HEK293 (cell line): ENCODE measurements around the gene ZNF175.

ENCODE experiments used
- CTCF ChIP-seq: fragments of 450-650 bp; formaldehyde crosslinking; IDR thresholded peaks from 2 replicates; pipeline ENCODE4 v1.5.1; 2016; ENCODE audit warnings: missing biosample characterization, missing genetic modification characterization
- ZBTB10 ChIP-seq: fragments of 450-650 bp; formaldehyde crosslinking; IDR thresholded peaks from 2 replicates; pipeline ENCODE4 v1.5.1; 2016; ENCODE audit warnings: missing biosample characterization, missing genetic modification characterization
- ZFP41 ChIP-seq: fragments of 450-650 bp; formaldehyde crosslinking; IDR thresholded peaks from 2 replicates; pipeline ENCODE4 v1.5.1; 2016; ENCODE audit warnings: missing biosample characterization, missing genetic modification characterization, borderline replicate concordance
- ZNF423 ChIP-seq: fragments of 450-650 bp; formaldehyde crosslinking; IDR thresholded peaks from 2 replicates; pipeline ENCODE4 v1.5.1; 2016; ENCODE audit warnings: missing biosample characterization, missing genetic modification characterization
- ZNF449 ChIP-seq: fragments of 450-650 bp; formaldehyde crosslinking; IDR thresholded peaks from 2 replicates; pipeline ENCODE4 v1.5.1; 2017; ENCODE audit warnings: missing biosample characterization, mild to moderate bottlenecking, missing genetic modification characterization, moderate library complexity
- ZNF585B ChIP-seq: fragments of 450-650 bp; formaldehyde crosslinking; IDR thresholded peaks from 2 replicates; pipeline ENCODE4 v1.5.1; 2016; ENCODE audit warnings: missing biosample characterization, missing genetic modification characterization

- TF ChIP-seq CTCF (tag by site-specific recombination) (no peak), ZFP41 (tag by site-specific recombination) (no peak), ZNF585B (tag by site-specific recombination) (no peak), ZNF449 (tag by site-specific recombination) (no peak), ZBTB10 (tag by site-specific recombination) (no peak), ZNF423 (no peak)
Observed at GRCh38 chr19:51550848-51551672, 20.0 kb upstream of the ZNF175 start.
